DMS79 treated with DMSO at 0.1 percent for 48 hours (cell line): Measurements from ENCODE around the gene NOX3.
A peak's percentile ranks its signal among the peaks of the same experiment; 100 is the strongest.
"Not testable (repeated sequence)": the region's sequence is repeated elsewhere in the genome, so short reads cannot be mapped to it uniquely, and the experiment has no call there.

Experiments
- DNase-seq: peaks from one replicate; lab custom pipeline; 2025; lab: John Stamatoyannopoulos, UW

The NOX3 gene, protein sequence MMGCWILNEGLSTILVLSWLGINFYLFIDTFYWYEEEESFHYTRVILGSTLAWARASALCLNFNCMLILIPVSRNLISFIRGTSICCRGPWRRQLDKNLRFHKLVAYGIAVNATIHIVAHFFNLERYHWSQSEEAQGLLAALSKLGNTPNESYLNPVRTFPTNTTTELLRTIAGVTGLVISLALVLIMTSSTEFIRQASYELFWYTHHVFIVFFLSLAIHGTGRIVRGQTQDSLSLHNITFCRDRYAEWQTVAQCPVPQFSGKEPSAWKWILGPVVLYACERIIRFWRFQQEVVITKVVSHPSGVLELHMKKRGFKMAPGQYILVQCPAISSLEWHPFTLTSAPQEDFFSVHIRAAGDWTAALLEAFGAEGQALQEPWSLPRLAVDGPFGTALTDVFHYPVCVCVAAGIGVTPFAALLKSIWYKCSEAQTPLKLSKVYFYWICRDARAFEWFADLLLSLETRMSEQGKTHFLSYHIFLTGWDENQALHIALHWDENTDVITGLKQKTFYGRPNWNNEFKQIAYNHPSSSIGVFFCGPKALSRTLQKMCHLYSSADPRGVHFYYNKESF

DNA sequence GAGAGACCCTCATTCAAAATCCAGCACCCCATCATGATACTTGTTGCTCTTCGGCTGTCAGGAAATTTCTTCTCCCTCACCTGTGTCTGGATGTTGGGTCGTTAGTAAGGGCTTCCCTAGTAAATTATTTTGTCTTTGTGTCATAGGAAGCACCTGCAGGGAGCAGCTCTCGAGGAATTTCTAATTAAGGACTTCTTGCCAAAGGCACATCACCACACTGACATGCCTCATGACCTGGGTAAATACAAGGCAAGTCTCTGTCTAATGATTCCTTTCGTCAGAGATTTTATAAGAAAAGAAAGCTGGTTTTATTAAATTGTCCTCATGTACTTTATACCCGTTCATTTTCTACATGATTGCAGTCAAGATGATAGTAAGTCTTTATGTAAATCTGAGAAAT, at the start of gene NOX3:
TSS of gene NOX3 (minus strand) at position 74 of the 400 bp plus-strand sequence. CDS start at position 35, 39 bp downstream.
- peak; percentile 25 for DNase-seq

DNA sequence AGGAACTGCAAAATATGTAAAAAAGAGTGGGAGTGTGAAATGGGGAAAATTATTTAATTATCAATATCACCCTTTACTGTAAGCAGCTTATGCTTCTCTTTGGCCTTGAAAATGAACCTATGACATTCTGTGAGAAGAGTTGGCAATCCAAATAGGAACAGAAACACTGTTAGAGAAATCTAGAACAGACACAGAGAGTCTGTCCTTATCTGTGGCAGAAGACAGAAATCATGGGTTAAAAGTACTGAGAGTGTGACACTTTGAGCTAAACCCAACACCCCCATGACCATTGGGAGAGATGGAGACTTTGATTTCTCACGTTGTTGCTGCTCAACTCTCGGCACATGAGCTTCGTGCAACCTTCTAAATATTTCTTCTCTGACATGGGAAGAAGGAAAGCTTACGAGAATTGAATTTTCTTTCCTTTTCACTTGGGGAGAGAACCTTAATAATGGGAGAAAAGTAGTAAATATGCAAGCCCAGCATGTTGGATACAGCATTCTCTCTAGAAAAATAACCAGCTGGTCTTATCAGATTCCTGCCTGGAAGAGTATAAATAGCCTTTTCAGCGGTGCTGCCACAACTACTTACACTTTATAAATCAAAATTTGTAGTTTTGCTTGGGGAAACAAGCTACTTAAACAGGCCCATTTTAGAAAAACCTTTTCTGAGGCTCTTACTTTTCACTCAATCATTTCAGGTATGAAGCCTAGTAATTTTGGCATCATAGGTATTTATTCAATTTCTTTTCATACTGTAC, 49.4 kb upstream of the NOX3 start:
- no peak for DNase-seq

DNA sequence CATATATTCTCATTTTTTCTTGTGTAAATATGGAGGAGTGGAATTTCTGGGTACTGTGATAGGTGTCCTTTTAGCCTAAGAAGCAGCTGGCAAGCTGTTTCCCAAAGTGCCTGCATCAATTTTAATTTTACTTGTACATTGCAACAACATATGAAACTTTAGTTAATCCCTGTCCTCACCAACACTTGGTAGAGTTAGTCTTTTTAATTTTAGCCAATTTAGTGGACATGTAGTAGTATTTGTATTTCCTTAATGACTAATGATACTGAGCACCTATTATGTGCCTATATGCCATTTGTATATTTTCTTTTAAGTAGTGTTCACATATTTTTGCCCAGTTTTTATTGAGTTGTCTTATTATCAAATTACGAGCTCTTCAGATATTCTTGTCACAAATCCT, 46.8 kb upstream of the NOX3 start:
- no peak for DNase-seq

DNA sequence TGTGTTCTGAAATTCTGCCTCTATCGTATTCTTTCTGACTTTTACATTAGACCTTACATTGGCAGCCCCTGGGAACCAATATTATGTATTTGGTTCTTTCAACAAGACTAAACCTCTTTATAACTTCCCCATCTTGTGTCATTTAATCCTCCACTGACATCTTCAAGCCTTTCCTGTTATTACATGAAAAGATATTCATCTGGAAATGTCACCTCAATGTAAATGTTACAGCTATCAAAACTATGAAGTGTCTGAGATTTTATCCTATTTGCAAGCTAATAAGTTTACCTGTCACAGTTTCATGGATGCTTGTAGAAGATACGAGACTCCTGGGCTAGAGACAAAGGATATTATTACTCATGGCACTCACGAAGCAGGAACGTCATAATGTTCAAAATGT, 43.9 kb upstream of the NOX3 start:
- DNase-seq, result no peak

DNA sequence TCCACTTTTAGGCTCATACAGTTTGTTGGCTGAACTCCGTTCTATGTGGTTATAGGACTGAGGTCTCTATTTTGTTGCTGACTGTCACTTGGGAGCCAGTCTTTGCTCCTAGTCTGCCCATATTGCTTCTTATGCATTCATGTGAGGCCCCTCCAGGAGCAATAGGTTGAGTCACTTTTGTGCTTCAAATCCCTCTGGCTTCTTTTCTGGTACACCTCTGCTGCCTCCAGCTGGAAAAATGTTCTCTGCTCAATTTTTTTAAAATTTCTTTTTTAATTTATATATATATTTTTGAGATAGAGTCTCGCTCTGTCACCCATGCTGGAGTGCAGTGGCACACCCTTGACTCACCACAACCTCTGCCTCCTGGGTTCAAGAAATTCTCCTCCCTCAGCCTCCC, 42.7 kb upstream of the NOX3 start:
- DNase-seq, result no peak

DNA sequence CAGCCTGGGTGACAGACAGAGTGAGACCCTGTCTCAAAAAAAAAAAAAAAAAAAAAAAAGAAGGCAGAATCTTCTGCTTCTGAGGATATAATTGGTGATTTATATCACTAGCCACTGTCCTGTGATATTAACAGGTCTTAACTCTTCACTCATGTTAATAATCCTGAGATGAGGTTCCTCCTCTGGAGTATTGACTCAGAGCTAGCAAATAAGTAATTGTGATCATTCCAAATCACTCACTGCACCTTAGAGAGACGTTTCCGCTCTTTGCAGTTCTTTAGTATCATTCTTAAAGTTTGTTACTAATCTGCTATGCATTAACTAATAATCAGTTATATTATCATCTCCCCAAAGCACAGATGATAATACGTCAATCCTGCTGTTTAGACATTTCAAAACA, 41.6 kb upstream of the NOX3 start:
- DNase-seq, result no peak

DNA sequence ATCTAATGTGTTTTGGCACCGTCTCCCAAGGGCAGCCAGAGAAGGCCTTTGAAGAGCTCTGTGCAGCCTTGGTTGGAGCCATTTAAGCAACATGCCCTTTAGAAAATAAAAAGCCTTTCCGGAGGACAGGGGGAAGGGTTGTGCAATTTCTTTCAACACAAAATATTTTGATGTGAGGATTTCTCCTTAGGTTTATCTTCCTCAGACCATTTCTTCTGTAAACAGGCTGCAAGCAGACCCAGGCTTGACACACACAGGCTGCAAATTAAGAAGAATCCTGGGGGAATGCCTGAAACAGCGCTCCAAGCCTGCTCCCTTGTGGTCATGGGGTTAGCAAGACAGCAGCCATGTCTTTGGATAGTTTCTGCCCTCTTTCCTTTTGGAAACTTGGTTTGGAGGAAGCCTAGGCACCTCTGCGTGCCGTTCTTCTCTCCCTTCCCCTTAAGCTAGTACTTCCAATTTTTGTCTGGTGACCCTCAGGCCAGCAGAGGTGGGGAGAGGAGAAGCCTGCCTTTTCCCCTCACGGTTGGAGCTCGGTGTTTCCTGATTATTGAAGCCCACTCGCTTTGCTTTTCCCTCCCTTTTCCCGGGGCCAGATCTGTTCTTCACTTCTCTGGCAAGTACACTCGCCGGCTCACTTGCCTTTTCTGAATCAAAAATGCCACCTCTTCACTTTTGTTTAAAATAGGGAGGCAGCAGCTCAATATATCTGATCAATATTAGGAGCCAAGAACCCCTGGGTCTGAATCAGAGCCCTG, 39.6 kb upstream of the NOX3 start:
- no peak for DNase-seq

DNA sequence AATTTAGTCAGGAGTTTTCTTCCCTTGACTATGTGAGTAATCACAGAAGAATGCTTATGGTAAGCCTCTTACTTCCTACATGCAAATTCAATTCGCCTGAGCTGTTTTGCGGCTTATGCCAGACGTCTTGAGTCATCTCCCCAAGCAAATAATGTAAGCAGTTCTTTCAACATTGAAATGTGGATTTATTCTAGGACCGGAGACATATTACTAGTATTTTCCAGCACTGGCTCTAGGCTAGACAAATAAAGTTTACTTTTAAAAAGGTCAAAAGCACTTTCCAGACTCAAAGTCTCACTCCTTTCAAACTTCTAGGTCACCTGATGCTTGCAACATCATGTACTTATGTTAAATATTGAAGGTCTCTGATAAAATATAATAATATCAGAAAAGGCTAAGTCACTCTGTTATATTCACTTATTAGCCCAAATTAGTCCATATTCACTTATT, 38.1 kb upstream of the NOX3 start:
- no peak for DNase-seq

DNA sequence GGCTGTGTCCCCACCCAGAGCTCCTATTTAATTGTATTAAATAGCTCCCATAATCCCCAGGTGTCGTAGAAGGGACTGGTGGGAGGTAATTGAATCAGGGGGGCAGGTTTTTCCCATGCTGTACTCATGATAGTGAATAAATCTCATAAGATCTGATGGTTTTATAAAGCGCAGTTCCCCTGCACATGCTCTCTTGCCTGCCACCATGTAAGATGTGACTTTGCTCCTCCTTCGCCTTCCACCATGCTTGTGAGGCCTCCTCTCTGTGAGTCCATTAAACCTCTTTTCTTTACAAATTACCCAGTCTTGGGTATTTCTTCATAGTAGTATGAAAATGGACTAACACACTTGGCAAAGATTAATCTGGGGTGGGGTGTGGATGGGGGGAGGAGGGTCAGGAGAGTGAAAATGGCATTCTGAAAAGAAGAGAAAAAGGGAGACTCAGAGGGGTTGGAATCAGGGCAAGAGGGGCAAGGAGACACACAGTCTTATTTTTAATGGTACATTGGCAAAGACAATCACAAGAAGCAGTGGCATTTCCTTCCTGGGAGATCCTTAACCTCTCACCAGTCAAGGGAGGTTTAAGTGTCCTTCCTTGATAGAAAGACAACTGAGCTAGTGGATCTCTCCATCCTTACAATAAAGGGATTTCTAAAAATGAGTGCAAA, 37.5 kb upstream of the NOX3 start:
- DNase-seq, result no peak

DNA sequence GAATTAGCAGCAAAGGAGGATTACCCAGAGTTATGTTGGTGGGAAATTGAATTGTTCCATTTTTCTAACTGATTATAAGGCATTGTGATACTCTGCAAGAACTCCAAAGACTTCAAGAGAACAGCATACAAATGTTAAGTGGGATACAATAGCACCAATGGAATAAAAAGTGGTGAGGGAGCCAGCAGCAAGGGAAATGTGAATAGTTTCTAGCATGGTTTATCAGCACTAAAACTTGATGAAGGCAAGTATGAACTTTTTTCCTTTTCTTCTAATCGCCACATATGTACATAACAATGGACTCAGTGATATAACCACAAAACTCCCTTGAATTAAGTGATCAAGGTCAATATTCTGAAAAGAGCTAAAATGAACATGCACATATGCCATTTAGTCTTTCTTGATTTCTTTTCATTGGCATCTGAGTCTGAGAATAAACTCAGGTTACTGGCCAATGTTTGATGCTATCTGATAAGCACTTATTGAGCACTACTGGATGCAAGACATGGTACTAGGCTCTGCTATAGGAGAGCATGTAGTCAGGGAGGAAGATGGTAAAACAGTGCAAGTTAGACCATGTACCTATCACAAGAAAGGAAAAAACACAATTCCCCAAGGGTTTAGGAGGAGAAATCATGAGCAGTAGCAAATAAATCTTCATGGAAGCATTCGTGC, 36.6 kb upstream of the NOX3 start:
- no peak for DNase-seq

DNA sequence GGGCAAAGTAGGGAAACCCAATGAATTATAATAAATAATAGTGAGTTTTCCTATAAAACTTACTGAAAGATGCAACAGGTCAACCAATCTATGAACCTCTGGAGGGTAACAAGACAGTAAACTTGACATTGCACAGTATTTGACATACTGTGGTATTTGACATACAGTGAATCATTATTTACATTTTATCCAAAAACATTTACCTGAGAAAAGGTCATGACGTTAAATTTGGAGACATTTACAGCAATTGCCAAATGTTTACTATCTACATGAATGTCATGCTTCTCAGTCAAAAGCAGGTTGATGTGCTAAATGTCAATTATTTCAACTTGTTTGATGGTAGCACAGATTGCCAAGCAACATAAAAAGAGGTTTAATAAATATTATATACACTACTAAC, 35.8 kb upstream of the NOX3 start:
- DNase-seq, result no peak

DNA sequence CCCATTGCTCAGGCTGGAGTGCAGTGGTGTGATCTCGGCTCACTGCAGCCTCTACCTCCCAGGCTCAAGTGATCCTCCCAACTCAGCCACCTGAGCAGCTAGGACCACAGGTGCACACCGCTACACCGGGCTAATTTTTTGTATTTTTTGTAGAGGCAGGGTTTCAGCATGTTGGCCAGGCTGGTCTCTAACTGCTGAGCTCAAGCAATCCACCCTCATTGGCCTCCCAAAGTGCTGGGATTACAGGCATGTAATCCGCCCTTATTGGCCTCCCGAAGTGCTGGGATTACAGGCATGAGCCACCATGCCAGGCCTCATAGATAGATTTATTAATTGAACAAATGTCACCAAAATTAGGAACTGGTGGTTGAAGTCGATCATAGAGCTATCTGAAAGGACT, 32.6 kb upstream of the NOX3 start:
- DNase-seq, result not testable (repeated sequence)

DNA sequence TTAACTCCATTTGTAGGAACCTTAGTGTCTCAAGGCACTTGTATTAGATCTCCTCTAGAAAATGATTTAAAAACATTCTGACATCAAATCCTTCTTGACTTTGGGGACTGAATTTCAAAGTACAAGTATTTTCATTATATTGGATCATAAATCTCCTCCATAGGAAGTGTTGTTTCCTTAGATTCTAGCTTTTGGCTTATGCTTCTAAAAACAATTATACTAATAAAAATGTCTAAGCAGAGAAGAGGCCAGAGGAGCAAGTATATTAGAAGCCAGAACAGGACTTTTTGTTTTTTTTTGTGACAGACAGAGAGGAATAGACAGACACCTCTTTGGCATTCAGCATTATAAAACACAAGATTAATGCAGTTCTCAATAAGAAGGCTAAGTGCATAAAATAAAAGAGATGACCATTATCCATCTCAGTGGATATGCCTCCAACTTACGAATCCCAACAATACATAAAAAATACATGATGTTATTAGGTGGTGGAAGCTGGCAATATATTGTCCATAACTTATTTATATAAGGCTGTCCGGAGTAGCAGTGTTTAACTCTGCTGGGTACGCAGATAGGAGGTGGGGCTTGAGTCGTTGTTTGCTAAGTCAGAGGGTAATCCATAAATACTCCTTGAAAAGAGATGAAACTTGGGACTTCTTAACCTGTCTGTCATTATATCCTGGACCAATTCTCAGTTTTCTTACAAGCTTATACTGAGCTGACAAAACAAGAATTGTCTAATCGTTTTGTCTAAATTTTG, 31.9 kb upstream of the NOX3 start:
- DNase-seq, result no peak

DNA sequence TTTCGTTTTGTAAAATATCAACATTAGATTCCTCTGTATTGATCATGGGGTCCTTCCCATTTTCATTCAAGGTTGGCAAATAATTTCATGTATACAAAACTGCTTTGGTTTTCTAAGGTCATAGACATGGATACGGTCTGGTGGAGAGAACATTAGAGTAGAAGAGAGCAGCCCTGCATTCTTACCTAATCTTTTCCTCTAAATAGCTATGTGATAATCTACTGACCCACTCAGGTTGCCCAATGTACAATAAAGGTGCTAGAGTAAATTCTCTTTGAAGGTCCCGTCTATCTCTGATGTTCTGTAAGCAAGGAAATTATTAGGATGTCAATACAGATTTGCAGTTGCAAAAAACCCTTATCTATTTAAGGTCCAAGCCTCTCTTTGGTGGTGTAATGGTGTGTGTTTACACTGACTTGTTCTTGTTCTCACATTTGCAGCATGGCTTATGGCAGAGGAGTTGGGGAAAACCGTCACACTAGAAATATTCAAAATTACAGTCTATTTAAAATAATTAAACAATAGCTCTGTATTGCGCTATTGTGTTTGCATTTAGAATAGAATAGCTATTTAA, 31.2 kb upstream of the NOX3 start:
- no peak for DNase-seq

DNA sequence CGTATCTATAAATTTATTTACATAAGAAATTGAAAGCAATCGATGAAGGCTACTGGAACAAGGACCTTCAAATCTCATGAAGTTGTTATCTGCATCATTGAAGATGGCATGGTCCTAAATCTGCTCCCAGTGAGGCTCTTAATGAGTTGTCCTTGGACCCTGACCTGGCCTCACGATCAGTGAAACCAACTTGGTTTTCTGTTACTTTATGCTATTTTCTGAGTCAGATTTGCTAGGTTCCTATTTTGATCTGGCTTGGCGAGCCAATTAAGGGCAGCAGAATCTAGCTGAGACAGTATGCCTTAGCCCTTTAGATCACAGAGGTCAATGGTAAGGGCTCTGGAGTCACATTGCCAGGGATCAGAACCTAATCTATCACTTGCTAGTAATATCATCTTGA, 30.1 kb upstream of the NOX3 start:
- no peak for DNase-seq

DNA sequence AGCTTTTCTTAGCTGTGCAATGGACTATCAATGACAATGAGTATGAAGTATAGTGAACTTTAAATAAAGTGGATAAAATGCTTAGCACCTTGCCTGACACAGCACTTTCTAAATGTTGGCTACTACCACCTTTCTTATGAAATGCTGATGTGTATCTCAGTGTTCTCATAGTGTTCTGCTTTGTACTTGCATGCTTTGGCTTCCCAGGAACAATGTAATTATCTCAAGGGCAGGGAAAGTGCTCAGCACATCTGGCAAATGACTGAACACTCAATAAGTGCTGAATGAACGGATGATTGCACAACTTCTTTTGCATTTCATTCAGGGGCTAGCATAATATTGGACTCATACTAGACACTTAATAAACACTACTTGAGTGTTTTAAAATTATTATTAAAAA, 28.2 kb upstream of the NOX3 start:
- peak; percentile 20 for DNase-seq

DNA sequence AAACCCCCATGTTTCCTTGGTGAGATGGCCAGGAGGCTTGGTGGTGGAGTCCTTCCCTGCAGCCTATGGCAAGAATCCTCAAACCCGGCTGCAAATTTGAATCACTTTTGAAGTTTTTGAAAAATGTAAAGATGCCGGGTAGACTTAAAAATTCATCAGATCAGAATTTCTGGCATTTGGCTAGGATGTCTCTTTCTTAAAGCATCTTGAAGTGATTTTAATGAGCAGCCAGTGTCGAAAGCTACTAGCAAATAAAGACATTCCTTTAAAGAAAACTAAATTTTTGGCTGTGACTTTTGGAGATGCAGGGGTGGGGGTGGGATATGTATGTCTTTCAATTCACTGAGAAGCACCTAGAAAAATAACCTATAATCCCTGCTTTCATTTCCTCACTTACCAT, 25.6 kb upstream of the NOX3 start:
- DNase-seq, result no peak

DNA sequence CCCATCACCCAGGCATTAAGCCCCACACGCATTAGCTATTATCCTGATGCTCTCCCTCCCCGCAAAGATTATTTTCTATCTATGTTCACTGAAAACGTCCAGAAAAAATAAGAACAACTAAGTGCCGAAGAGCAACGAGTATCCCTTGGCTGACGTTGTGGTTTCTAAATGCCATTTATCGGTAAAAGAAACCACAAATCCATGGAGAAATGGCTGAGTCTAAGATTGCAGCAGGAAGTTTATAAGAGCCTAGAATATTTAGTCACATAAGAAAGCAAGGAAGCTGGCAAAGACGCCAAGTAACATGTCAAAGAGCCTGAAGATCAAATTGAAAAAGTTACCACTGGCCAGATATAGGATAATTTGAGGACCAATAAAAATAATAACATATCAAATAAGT, 18.1 kb upstream of the NOX3 start:
- DNase-seq, result no peak

DNA sequence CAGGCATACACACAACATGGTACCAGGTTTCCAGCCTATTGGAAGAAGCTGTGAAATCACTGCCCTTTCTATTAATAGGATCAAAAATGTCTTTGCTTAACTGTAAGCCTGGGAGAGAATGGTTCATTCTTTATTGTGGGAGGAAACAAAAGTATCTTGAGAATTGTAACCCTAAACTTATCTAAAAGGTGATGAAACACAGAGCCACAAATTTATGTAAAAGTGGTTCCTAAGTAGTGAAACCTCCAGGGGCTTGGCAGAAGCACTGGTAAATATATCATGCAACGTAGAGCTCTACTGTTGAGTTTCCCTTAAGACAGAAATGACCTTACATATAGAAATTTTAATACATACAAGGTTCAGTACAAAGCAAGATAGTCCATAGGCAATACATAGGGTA, 17.2 kb upstream of the NOX3 start:
- DNase-seq, result no peak

DNA sequence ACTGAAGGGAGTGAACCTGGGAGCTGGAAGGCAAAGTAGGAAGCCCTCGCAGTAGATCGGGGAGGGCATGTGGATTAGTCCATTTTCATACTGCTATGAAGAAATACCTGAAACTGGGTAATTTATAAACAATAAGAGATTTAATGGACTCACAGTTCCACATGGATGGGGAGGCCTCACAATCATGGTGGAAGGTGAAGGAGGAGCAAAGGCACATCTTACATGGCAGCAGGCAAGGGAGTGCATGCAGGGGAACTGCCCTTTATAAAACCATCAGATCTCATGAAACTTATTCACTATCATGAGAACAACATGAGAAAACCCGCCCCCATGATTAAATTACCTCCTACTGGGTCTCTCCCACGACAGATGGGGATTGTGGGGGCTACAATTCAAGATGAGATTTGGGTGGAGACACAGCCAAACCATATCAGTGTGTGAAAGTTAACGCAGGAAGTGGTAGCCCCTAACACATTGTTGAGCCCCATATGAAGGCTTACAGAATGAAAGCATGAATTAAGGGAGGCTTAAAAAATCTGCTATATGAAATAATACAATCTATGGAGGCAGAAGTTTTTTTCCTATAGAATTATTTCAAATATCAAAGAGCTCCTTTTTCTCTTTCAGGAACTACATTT, 15.5 kb upstream of the NOX3 start:
- not testable (repeated sequence) for DNase-seq
